Measurements from ENCODE around the gene BRCC3. TPM values are rescaled to one million over a fixed set of nuclear protein-coding genes. Genes with fewer than 3 reads are reported as not detected.

The BRCC3 gene
- 10 to 100 TPM; 24.5 to 27.8 (median 26.0) TPM for total RNA-seq (2021; fragmentation: NEBNext Ultra II Directional; extraction: Animal tissue kit (Norgen Biotek cat#: 25700))
- long read RNA-seq, transcript BRCC3-208 (10 exons, 2,694 nt), result major isoform, 20 of 46 reads
- long read RNA-seq, partial matches to known transcripts, result 2 of 46 reads
- long read RNA-seq, other reads (novel, unspliced or antisense), result 21 of 46 reads

DNA sequence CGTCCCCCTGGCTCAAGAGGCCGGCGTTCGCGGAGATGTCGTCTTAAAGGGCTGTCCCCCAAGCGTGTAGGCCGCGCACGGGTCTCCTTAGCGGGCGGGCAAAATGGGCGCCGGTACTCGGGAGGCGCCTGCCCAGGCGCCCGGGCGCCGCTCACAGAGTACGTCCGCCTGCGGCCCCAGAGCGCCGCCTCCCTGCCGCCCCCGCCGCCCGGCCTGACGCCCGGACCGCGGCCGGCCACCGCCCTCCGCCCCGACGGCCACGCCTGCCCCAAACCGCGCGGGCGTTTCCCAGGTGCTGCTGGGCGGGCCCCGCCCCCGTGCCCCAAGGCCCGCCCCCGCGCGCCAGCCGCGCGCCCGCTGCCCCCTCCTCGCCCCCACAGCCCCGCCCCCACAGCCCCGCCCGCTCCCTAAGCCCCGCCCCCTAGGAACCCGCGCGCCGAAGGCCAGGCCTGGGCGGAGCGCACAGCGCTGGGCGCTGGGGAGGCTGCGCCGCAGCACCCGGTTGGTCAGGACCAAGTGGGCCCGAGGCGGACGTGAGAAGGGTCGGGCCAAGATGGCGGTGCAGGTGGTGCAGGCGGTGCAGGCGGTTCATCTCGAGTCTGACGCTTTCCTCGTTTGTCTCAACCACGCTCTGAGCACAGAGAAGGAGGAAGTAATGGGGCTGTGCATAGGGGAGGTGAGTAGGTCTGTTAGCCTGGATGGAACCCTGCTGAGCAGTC, at the start of gene BRCC3, which contains the start of the genes CMC4 and MTCP1:
BRCC3 (plus strand) TSS at position 534 of the 719 bp plus-strand sequence; CDS start at position 554, 20 bp downstream.
CMC4 (minus strand) TSS at position 162 of the 719 bp plus-strand sequence. CDS start 7,113 bp downstream, outside the sequence.
MTCP1 (minus strand) TSS at position 162 of the 719 bp plus-strand sequence. CDS start 5,126 bp downstream, outside the sequence.
- DNase-seq, result peak; percentile 64

DNA sequence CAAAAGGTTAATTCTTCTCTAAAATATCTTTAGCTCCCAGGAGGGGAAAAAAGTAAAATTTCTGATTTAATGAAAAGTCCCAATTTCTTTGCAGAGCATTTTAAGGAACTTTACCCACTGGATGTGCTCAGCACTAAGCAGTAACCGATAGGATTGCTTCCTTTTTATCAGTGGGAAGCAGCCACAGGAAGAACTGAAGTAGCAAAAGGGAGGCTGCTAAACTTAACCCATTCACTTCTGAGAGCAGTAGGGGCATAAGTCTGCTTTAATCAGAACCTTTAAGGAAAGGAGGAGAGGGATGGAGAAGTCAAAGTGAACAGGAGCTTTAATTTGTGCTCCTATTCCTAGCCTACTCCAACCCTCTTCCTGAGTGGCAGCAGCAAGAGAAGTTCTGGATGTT, 48.7 kb upstream of the BRCC3 start, which contains the start of gene F8:
F8 (minus strand) TSS at position 139 of the 400 bp plus-strand sequence. CDS start 171 bp downstream, outside the sequence.
- H3K9me3 Mint-ChIP-seq, result no peaks in the 10 kb centered on the region
- H3K27ac Mint-ChIP-seq, result no peak within 1 kb of the TSS
- H3K36me3 Mint-ChIP-seq (ENCODE audit: low read depth), result no peaks in the 10 kb centered on the region
- H3K27me3 Mint-ChIP-seq (ENCODE audit: insufficient read depth), result peaks cover 2% of the 10 kb centered on the region
- no peaks in the 10 kb centered on the region for H3K4me1 Mint-ChIP-seq (ENCODE audit: low read depth)
- no peak within 1 kb of the TSS for H3K4me3 Mint-ChIP-seq
- TF ChIP-seq, protein P1, sequence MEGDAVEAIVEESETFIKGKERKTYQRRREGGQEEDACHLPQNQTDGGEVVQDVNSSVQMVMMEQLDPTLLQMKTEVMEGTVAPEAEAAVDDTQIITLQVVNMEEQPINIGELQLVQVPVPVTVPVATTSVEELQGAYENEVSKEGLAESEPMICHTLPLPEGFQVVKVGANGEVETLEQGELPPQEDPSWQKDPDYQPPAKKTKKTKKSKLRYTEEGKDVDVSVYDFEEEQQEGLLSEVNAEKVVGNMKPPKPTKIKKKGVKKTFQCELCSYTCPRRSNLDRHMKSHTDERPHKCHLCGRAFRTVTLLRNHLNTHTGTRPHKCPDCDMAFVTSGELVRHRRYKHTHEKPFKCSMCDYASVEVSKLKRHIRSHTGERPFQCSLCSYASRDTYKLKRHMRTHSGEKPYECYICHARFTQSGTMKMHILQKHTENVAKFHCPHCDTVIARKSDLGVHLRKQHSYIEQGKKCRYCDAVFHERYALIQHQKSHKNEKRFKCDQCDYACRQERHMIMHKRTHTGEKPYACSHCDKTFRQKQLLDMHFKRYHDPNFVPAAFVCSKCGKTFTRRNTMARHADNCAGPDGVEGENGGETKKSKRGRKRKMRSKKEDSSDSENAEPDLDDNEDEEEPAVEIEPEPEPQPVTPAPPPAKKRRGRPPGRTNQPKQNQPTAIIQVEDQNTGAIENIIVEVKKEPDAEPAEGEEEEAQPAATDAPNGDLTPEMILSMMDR (IDR thresholded peaks at IDR 0.05), result no peak
- no peak for DNase-seq

More for the DNA sequence above, at the start of gene BRCC3, which contains the start of the genes CMC4 and MTCP1:
- Mint-ChIP-seq H3K27me3 (ENCODE audit: insufficient read depth) (peaks cover 2% of the 10 kb centered on the region), H3K4me3 (peak within 1 kb of the TSS; percentile 93), H3K36me3 (ENCODE audit: low read depth) (peaks cover 17% of the 10 kb centered on the region), H3K27ac (peak within 1 kb of the TSS; percentile 94), H3K4me1 (ENCODE audit: low read depth) (peaks cover 63% of the 10 kb centered on the region), H3K9me3 (no peaks in the 10 kb centered on the region)
- TF ChIP-seq, protein P1 (IDR thresholded peaks at IDR 0.05), result no peak

DNA sequence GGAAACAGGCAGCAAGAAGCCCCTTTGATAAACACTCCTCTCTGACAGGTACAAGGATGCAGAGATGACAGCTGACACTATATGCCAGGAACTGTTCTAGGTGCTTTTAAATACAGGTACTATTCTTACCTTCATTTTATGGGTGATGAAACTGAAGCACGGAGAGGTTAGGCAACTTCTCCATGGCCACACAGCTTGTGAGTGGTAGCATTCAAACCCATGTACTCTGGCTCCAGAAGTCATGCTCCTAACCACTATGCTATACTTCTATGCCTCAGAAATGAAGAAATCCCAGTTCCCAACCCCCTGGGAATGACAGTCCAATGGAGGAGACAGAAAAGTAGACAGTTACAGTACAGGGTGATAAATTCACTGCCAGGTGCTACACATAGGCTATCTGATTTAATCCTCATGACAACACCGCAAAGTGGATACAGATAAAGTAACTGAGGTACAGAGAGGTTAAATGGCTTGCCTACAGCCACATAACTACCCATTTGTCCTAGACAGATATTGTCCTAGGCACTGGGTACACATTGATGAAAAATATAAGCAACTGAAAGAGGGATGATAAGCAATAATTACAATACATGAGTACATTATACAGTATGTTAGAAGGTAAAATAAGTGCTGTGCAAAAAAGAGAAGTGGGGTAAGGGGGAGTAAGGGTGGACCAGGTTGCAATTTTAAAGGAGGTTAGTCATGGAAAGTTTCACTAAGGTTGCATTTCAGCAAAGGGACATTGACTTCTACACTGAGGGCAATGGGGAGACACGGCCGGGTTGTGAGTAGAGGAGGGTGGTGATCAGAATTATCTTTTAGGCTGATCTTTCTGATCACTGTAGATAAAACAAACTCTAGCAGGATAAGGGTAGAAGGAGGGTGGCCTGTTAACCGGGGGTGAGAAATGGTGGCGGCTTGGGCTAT, 47.1 kb upstream of the BRCC3 start:
- no peak overlapping the region for H3K27ac Mint-ChIP-seq
- DNase-seq, result no peak
- no peaks in the 10 kb centered on the region for H3K9me3 Mint-ChIP-seq
- no peaks in the 10 kb centered on the region for H3K36me3 Mint-ChIP-seq (ENCODE audit: low read depth)
- no peak overlapping the region for H3K4me3 Mint-ChIP-seq
- TF ChIP-seq, protein P1 (IDR thresholded peaks at IDR 0.05), result no peak
- H3K27me3 Mint-ChIP-seq (ENCODE audit: insufficient read depth), result no peaks in the 10 kb centered on the region; the same call in none of the 2 replicates
- H3K4me1 Mint-ChIP-seq (ENCODE audit: low read depth), result peaks cover 11% of the 10 kb centered on the region

DNA sequence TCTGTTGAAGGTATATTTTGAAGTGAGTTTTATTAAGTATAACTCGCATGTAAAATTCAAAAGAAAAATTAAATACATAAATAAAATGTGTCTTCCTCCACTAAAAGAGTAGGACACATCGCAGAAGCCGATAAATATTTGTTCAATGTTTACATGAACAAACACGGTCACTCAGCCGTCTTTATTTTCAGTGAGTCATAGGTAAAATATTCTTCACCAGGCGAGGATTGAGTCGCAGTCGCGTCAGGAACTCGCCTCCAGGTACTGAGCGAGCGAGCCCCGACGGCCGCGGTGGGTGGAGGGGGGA, 44.9 kb upstream of the BRCC3 start:
- no peaks in the 10 kb centered on the region for H3K36me3 Mint-ChIP-seq (ENCODE audit: low read depth)
- H3K27ac Mint-ChIP-seq, result peak overlapping the region; percentile 89
- no peaks in the 10 kb centered on the region; the same call in none of the 2 replicates for H3K27me3 Mint-ChIP-seq (ENCODE audit: insufficient read depth)

More for the DNA sequence above, 44.9 kb upstream of the BRCC3 start:
- no peak for DNase-seq
- H3K4me1 Mint-ChIP-seq (ENCODE audit: low read depth), result peaks cover 12% of the 10 kb centered on the region
- peak overlapping the region; percentile 85 for H3K4me3 Mint-ChIP-seq
- TF ChIP-seq, protein P1 (IDR thresholded peaks at IDR 0.05), result no peak
- H3K9me3 Mint-ChIP-seq, result no peaks in the 10 kb centered on the region

Data from HFFc6 (cell line).